GM06990 (cell line): ENCODE measurements around the gene ARID3A.
"Not testable (repeated sequence)": the region's sequence is repeated elsewhere in the genome, so short reads cannot be mapped to it uniquely, and the experiment has no call there.

Experiments used
- DNase-seq: peaks from one replicate; pipeline ENCODE4 v3.0.0-alpha.2; 2011; ENCODE audit not compliant: insufficient read length; ENCODE audit errors: extremely low read depth
- H3K27me3 ChIP-seq: replicated peaks from 2 replicates; pipeline ENCODE4 v1.6.0; 2011; ENCODE audit warnings: low read length; ENCODE audit not compliant: control insufficient read depth, insufficient read depth
- H3K36me3 ChIP-seq: 2 replicates; pipeline ENCODE4 v1.5.1; 2011; ENCODE audit warnings: low read length; ENCODE audit not compliant: control insufficient read depth, insufficient read depth
- H3K4me3 ChIP-seq: replicated peaks from 2 replicates; pipeline ENCODE4 v1.5.1; 2011; ENCODE audit warnings: low read depth, mild to moderate bottlenecking, control low read depth, low read length
- CTCF ChIP-seq: IDR thresholded peaks from 2 replicates; pipeline ENCODE4 v1.5.1; 2011; ENCODE audit warnings: low read length, control low read depth, mild to moderate bottlenecking, inconsistent platforms; ENCODE audit not compliant: insufficient read depth, poor library complexity, severe bottlenecking

The ARID3A gene

GRCh38 chr19:887072-887471 lies 38.8 kb upstream of the ARID3A start:
- no peak for TF ChIP-seq CTCF
- H3K27me3 ChIP-seq = no peaks in the 10 kb centered on the region
- peaks cover 31% of the 10 kb centered on the region for H3K36me3 ChIP-seq
- no peak for DNase-seq
- H3K4me3 ChIP-seq = no peak overlapping the region

GRCh38 chr19:887599-887998 lies 38.2 kb upstream of the ARID3A start:
- no peak overlapping the region for H3K4me3 ChIP-seq
- H3K36me3 ChIP-seq = peaks cover 30% of the 10 kb centered on the region
- TF ChIP-seq CTCF = no peak
- no peak for DNase-seq
- no peaks in the 10 kb centered on the region for H3K27me3 ChIP-seq

- no peaks in the 10 kb centered on the region for H3K27me3 ChIP-seq
- H3K36me3 ChIP-seq = peaks cover 24% of the 10 kb centered on the region
- DNase-seq = no peak
- no peak overlapping the region for H3K4me3 ChIP-seq
- no peak for TF ChIP-seq CTCF
Observed at GRCh38 chr19:888581-889385, 37.1 kb upstream of the ARID3A start.

GRCh38 chr19:889662-890295 lies 36.1 kb upstream of the ARID3A start:
- peaks cover 23% of the 10 kb centered on the region for H3K36me3 ChIP-seq
- DNase-seq = no peak
- no peak for TF ChIP-seq CTCF
- H3K27me3 ChIP-seq = no peaks in the 10 kb centered on the region
- H3K4me3 ChIP-seq = no peak overlapping the region

GRCh38 chr19:890831-891230 lies 35.0 kb upstream of the ARID3A start:
- TF ChIP-seq CTCF = no peak
- Histone ChIP-seq H3K27me3 (no peaks in the 10 kb centered on the region), H3K4me3 (no peak overlapping the region), H3K36me3 (peaks cover 18% of the 10 kb centered on the region)
- DNase-seq = no peak

GRCh38 chr19:891421-892200 lies 34.2 kb upstream of the ARID3A start:
- DNase-seq, H3K27me3 ChIP-seq: not testable (repeated sequence)
- Histone ChIP-seq H3K36me3 (peaks cover 12% of the 10 kb centered on the region), H3K4me3 (peak overlapping the region; percentile 89)
